B cell (primary cell): ENCODE measurements around the gene UTP11. TPM values are rescaled to one million over a fixed set of nuclear protein-coding genes. Genes with fewer than 3 reads are reported as not detected.

Experiments
- ATAC-seq: fragments of 200-7000 bp; cut with Tn5 transposase; one replicate; pipeline ENCODE4 v1.10.0; 2021; ENCODE audit warnings: low read depth, mild to moderate bottlenecking, moderate number of reproducible peaks, moderate library complexity
- CTCF ChIA-PET: fragments of 350-600 bp; sonication (Branson Sonifier 250); formaldehyde crosslinking; loops from one replicate; lab custom pipeline; 2021; ENCODE audit warnings: antibody characterized with exemption, inconsistent platforms; lab: Charles Lee
- POLR2A ChIA-PET: fragments of 350-600 bp; sonication (Branson Sonifier 250); formaldehyde crosslinking; loops from one replicate; lab custom pipeline; 2021; ENCODE audit warnings: antibody characterized with exemption; lab: Charles Lee
- DNase-seq: peaks from one replicate; pipeline ENCODE4 v3.0.0; 2013
- H2AFZ ChIP-seq: 2 replicates; pipeline ENCODE4 v1.6.1; 2012; ENCODE audit warnings: mild to moderate bottlenecking, low read depth, low read length; ENCODE audit not compliant: insufficient read depth, poor library complexity, severe bottlenecking
- H3K27ac ChIP-seq, 2 donors: 1 replicate in 1 of 2; 2 replicates in 1 of 2; pipeline ENCODE4 v1.5.1; 2012 to 2013; ENCODE audit warnings: low read length in 2 of 2, mild to moderate bottlenecking in 2 of 2, moderate library complexity in 1 of 2
- H3K27me3 ChIP-seq, 4 experiments: fragments of 200-600 bp in 1 of 4; sonication (generic) in 1 of 4; replicated peaks in 1 of 4; 1 replicate in 2 of 4; 2 replicates in 2 of 4; pipeline versions ENCODE4 v1.6.1 to v1.7.0; 2013 to 2016; ENCODE audit warnings: low read length in 3 of 4, mild to moderate bottlenecking in 2 of 4, mixed read lengths in 1 of 4, moderate library complexity in 1 of 4; ENCODE audit not compliant: insufficient read depth in 4 of 4, control insufficient read depth in 3 of 4; ENCODE audit errors: control extremely low read depth in 1 of 4
- H3K36me3 ChIP-seq, 2 experiments: replicated peaks in 1 of 2; 1 replicate in 1 of 2; 2 replicates in 1 of 2; pipeline versions ENCODE4 v1.6.1 to v1.7.1; 2013; ENCODE audit warnings: low read length in 1 of 2; ENCODE audit not compliant: insufficient read depth in 2 of 2, control insufficient read depth in 1 of 2; ENCODE audit errors: control extremely low read depth in 1 of 2, extremely low read depth in 1 of 2
- H3K4me1 ChIP-seq, 2 donors: fragments of 200-600 bp in 1 of 2; sonication (generic) in 1 of 2; 1 replicate in 1 of 2; 2 replicates in 1 of 2; pipeline versions ENCODE4 v1.5.1 to v1.6.1; 2013 to 2017; ENCODE audit warnings: low read length in 2 of 2; ENCODE audit not compliant: control insufficient read depth in 2 of 2, insufficient read depth in 2 of 2
- H3K4me2 ChIP-seq: replicated peaks from 2 replicates; pipeline ENCODE3; 2012; ENCODE audit warnings: mild to moderate bottlenecking, low read depth, low read length; ENCODE audit not compliant: poor library complexity, severe bottlenecking
- H3K4me3 ChIP-seq, 5 experiments: fragments of 200-600 bp in 1 of 5; sonication (generic) in 1 of 5; 1 replicate in 3 of 5; 2 replicates in 2 of 5; pipeline versions ENCODE4 v1.5.1 to v1.7.0; 2011 to 2016; ENCODE audit warnings: low read length in 4 of 5, mild to moderate bottlenecking in 4 of 5, low read depth in 2 of 5, control low read depth in 1 of 5, moderate library complexity in 1 of 5; ENCODE audit not compliant: insufficient read depth in 1 of 5; ENCODE audit errors: control extremely low read depth in 1 of 5, extremely low read depth in 1 of 5
- H3K79me2 ChIP-seq: fragments of 200-600 bp; sonication (generic); one replicate; pipeline ENCODE4 v1.6.0; 2016; ENCODE audit warnings: low read length; ENCODE audit not compliant: control insufficient read depth, insufficient read depth
- H3K9ac ChIP-seq: fragments of 200-600 bp; sonication (generic); 2 replicates; pipeline ENCODE4 v1.6.1; 2017; ENCODE audit warnings: mild to moderate bottlenecking, low read length, moderate library complexity
- H3K9me3 ChIP-seq, 3 donors: one replicate each; pipeline versions ENCODE4 v1.6.1 to v1.7.1; 2013; ENCODE audit warnings: low read length in 2 of 3; ENCODE audit not compliant: control insufficient read depth in 2 of 3, insufficient read depth in 1 of 3; ENCODE audit errors: control extremely low read depth in 1 of 3
- H4K20me1 ChIP-seq: 2 replicates; pipeline ENCODE4 v1.6.0; 2012; ENCODE audit warnings: mild to moderate bottlenecking, low read length; ENCODE audit not compliant: insufficient read depth, control insufficient read depth, poor library complexity, severe bottlenecking
- H3K27ac Mint-ChIP-seq: one replicate; pipeline ENCODE4 v1.8.0; 2021; ENCODE audit warnings: mixed read lengths
- H3K27me3 Mint-ChIP-seq: one replicate; pipeline ENCODE4 v1.8.0; 2021; ENCODE audit warnings: mixed read lengths
- H3K4me1 Mint-ChIP-seq: one replicate; pipeline ENCODE4 v1.8.0; 2021; ENCODE audit warnings: mixed read lengths
- H3K4me3 Mint-ChIP-seq: one replicate; pipeline ENCODE4 v1.8.0; 2021; ENCODE audit warnings: mixed read lengths
- H3K9me3 Mint-ChIP-seq: one replicate; pipeline ENCODE4 v1.8.0; 2022; ENCODE audit warnings: mixed read lengths; ENCODE audit not compliant: insufficient read depth
- CTCF ChIP-seq: fragments of 200-600 bp; IDR thresholded peaks from one replicate; pipeline ENCODE4 v1.8.0; 2022; ENCODE audit warnings: antibody characterized with exemption, mild to moderate bottlenecking
- EZH2 ChIP-seq: IDR thresholded peaks from 2 replicates; pipeline ENCODE4 v1.6.1; 2012; ENCODE audit warnings: borderline replicate concordance, low read depth, mild to moderate bottlenecking, moderate library complexity, low read length; ENCODE audit not compliant: insufficient read depth, poor library complexity, severe bottlenecking
- WGBS: methylation state at CpG from one replicate; pipeline ENCODE4 v1.1.5; 2013; ENCODE audit warnings: missing lambda C conversion rate; ENCODE audit not compliant: insufficient coverage; 5-methylcytosine and 5-hydroxymethylcytosine counted together
- intact Hi-C: fragments of 100-400 bp; cut with micrococcal nuclease; formaldehyde crosslinking; loops from one replicate; pipeline ENCODE4 v1.10.0; 2022
- polyA plus RNA-seq: library from polyadenylated mRNA; depleted of rRNA; stranded (reverse); fragments of >200 nt; gene quantifications from 2 replicates; pipeline ENCODE4 v1.2.3, GENCODE V29; 2012
- total RNA-seq, 2 donors: library from RNA; stranded (reverse); fragments of 120-200 nt in 1 of 2; gene quantifications; 1 replicate in 1 of 2; 2 replicates in 1 of 2; pipeline versions ENCODE4 v1.2.3 to v1.2.4, GENCODE V29; 2013 to 2022

The UTP11 gene
- total and polyA plus RNA-seq, 2 donors (not counting 1 experiment from before 2014, with no cell fraction given) = 6.0 to 16.8 TPM

GRCh38 chr1:38004284-38005108 is 8.0 kb upstream of the UTP11 start:
- peak; percentile 45 for DNase-seq
- H3K4me3 Mint-ChIP-seq = peak overlapping the region; percentile 74
- H3K27me3 Mint-ChIP-seq = peaks cover 11% of the 10 kb centered on the region
- TF ChIP-seq EZH2 (no peak), CTCF (no peak)
- no peak for ATAC-seq
- peaks cover 0 to 13% (median 6%) of the 10 kb centered on the region in 4 experiments for H3K27me3 ChIP-seq
- H4K20me1 ChIP-seq = no peaks in the 10 kb centered on the region
- ChIA-PET CTCF (interaction anchor here (0.7 to 1.0 kb wide), 2 partner anchors 10 to 144 kb away, joined by 3 to 4 read pairs; no protein-coding TSS in a partner anchor), POLR2A (interaction anchor here (1.5 kb wide), 1 partner anchor 15 kb away, joined by 3 read pairs; the partner anchor contains the start of gene SF3A3)
- H3K36me3 ChIP-seq = no peaks in the 10 kb centered on the region
- peaks cover 8% of the 10 kb centered on the region for H3K4me1 Mint-ChIP-seq
- intact Hi-C loops = no loop called here
- no peak overlapping the region for H3K27ac Mint-ChIP-seq
- peak overlapping the region; percentile 75 for H2AFZ ChIP-seq
- 7% methylated on average over 18 of the region's 26 CpGs for WGBS
- no peak overlapping the region for H3K27ac ChIP-seq
- no peaks in the 10 kb centered on the region for H3K9me3 ChIP-seq
- no peaks in the 10 kb centered on the region for H3K79me2 ChIP-seq
- H3K4me2 ChIP-seq = peak overlapping the region; percentile 87
- peaks cover 11 to 18% of the 10 kb centered on the region in 2 donors for H3K4me1 ChIP-seq
- H3K9me3 Mint-ChIP-seq = no peaks in the 10 kb centered on the region
- peak overlapping the region; percentile 36 to 73 (median 45) for H3K4me3 ChIP-seq
- H3K9ac ChIP-seq = peak overlapping the region; percentile 63
